H9 (cell line): Measurements from ENCODE around the gene TNIK. TPM values are rescaled to one million over a fixed set of nuclear protein-coding genes. Genes with fewer than 3 reads are reported as not detected.
A peak's percentile ranks its signal among the peaks of the same experiment; 100 is the strongest.

ENCODE experiments used
- DNase-seq: peaks from one replicate; pipeline ENCODE4 v3.0.0-alpha.2; 2017
- H2AFZ ChIP-seq: one replicate; pipeline ENCODE4 v1.6.1; 2013; ENCODE audit warnings: mild to moderate bottlenecking, low read length, control low read depth, moderate library complexity
- H2AK5ac ChIP-seq: 2 replicates; pipeline ENCODE4 v1.6.1; 2013; ENCODE audit warnings: low read length, control low read depth, mixed read lengths; ENCODE audit not compliant: insufficient read length
- H2BK120ac ChIP-seq: one replicate; pipeline ENCODE4 v1.6.1; 2013; ENCODE audit warnings: low read depth, mild to moderate bottlenecking, low read length, control low read depth, inconsistent platforms; ENCODE audit not compliant: poor library complexity, severe bottlenecking
- H2BK12ac ChIP-seq: 2 replicates; pipeline ENCODE4 v1.6.1; 2013; ENCODE audit warnings: low read length, control low read depth, mixed read lengths, low read depth; ENCODE audit not compliant: insufficient read length
- H2BK15ac ChIP-seq: 2 replicates; pipeline ENCODE4 v1.6.1; 2013; ENCODE audit warnings: low read depth, low read length, control low read depth
- H2BK20ac ChIP-seq: one replicate; pipeline ENCODE4 v1.6.1; 2013; ENCODE audit warnings: low read depth, mild to moderate bottlenecking, low read length, control low read depth, inconsistent platforms; ENCODE audit not compliant: poor library complexity, severe bottlenecking
- H2BK5ac ChIP-seq: 2 replicates; pipeline ENCODE4 v1.6.1; 2013; ENCODE audit warnings: low read length, control low read depth, mixed read lengths; ENCODE audit not compliant: insufficient read length
- H3K14ac ChIP-seq: 2 replicates; pipeline ENCODE4 v1.6.1; 2013; ENCODE audit warnings: low read length, control low read depth; ENCODE audit not compliant: insufficient read depth
- H3K18ac ChIP-seq: 2 replicates; pipeline ENCODE4 v1.6.1; 2013; ENCODE audit warnings: low read depth, mild to moderate bottlenecking, mixed read lengths, low read length, control low read depth; ENCODE audit not compliant: insufficient read length
- H3K23ac ChIP-seq: 2 replicates; pipeline ENCODE4 v1.6.1; 2013; ENCODE audit warnings: low read length, control low read depth, mixed read lengths, low read depth; ENCODE audit not compliant: insufficient read length
- H3K23me2 ChIP-seq: 2 replicates; pipeline ENCODE4 v1.6.1; 2013; ENCODE audit warnings: low read depth, mild to moderate bottlenecking, mixed read lengths, low read length, control low read depth; ENCODE audit not compliant: insufficient read length, poor library complexity, severe bottlenecking
- H3K27ac ChIP-seq: 2 replicates; pipeline ENCODE4 v1.5.1; 2013; ENCODE audit warnings: low read length, control low read depth, mixed read lengths, low read depth; ENCODE audit not compliant: insufficient read length
- H3K27me3 ChIP-seq: 2 replicates; pipeline ENCODE4 v1.6.1; 2013; ENCODE audit warnings: low read length, control low read depth, inconsistent platforms; ENCODE audit not compliant: insufficient read depth
- H3K4ac ChIP-seq: 2 replicates; pipeline ENCODE4 v1.6.1; 2013; ENCODE audit warnings: low read depth, mild to moderate bottlenecking, control low read depth, inconsistent platforms, low read length, moderate library complexity
- H3K4me1 ChIP-seq: 2 replicates; pipeline ENCODE4 v1.6.1; 2013; ENCODE audit warnings: low read length, control low read depth, inconsistent platforms; ENCODE audit not compliant: insufficient read depth
- H3K4me2 ChIP-seq: 2 replicates; pipeline ENCODE4 v1.6.1; 2013; ENCODE audit warnings: low read length, control low read depth, mixed read lengths; ENCODE audit not compliant: insufficient read length, insufficient read depth
- H3K56ac ChIP-seq: 2 replicates; pipeline ENCODE4 v1.6.1; 2013; ENCODE audit warnings: low read depth, mild to moderate bottlenecking, mixed read lengths, low read length, control low read depth; ENCODE audit not compliant: insufficient read length
- H3K79me1 ChIP-seq: 2 replicates; pipeline ENCODE4 v1.6.1; 2013; ENCODE audit warnings: low read depth, mild to moderate bottlenecking, moderate library complexity, low read length, control low read depth, inconsistent platforms; ENCODE audit not compliant: insufficient read depth, poor library complexity, severe bottlenecking
- H3K79me2 ChIP-seq: 2 replicates; pipeline ENCODE4 v1.6.1; 2013; ENCODE audit warnings: low read length, control low read depth, inconsistent platforms; ENCODE audit not compliant: insufficient read depth
- H3K9ac ChIP-seq: 2 replicates; pipeline ENCODE4 v1.6.1; 2013; ENCODE audit warnings: low read length, control low read depth, mixed read lengths; ENCODE audit not compliant: insufficient read length; ENCODE audit errors: extremely low read depth
- H3K9me3 ChIP-seq: one replicate; pipeline ENCODE4 v1.6.1; 2013; ENCODE audit warnings: low read depth, low read length, inconsistent platforms; ENCODE audit not compliant: control insufficient read depth
- H3T11ph ChIP-seq: one replicate; pipeline ENCODE4 v1.6.1; 2013; ENCODE audit warnings: mild to moderate bottlenecking, low read length, control low read depth, inconsistent platforms
- H4K20me1 ChIP-seq: one replicate; pipeline ENCODE4 v1.6.1; 2013; ENCODE audit not compliant: control insufficient read depth, insufficient read length, insufficient read depth
- H4K5ac ChIP-seq: 2 replicates; pipeline ENCODE4 v1.6.1; 2013; ENCODE audit warnings: low read depth, mild to moderate bottlenecking, mixed read lengths, low read length, control low read depth; ENCODE audit not compliant: insufficient read length
- H4K8ac ChIP-seq: replicated peaks from 2 replicates; pipeline ENCODE4 v1.6.1; 2013; ENCODE audit warnings: low read length, control low read depth, mixed read lengths, low read depth; ENCODE audit not compliant: insufficient read length
- H4K91ac ChIP-seq: 2 replicates; pipeline ENCODE4 v1.6.1; 2013; ENCODE audit warnings: low read depth, mild to moderate bottlenecking, moderate library complexity, mixed read lengths, low read length, control low read depth; ENCODE audit not compliant: insufficient read length
- H3K27ac Mint-ChIP-seq, 3 experiments: 2 replicates in 2 of 3; 3 replicates in 1 of 3; pipeline ENCODE4 v1.8.0; 2020 to 2021; ENCODE audit warnings: mixed read lengths in 3 of 3, mild to moderate bottlenecking in 1 of 3, moderate library complexity in 1 of 3
- H3K27me3 Mint-ChIP-seq: 2 replicates; pipeline ENCODE4 v1.8.0; 2021; ENCODE audit warnings: low read depth, mild to moderate bottlenecking, moderate library complexity, mixed read lengths
- H3K36me3 Mint-ChIP-seq, 3 experiments: 2 replicates in 2 of 3; 3 replicates in 1 of 3; pipeline ENCODE4 v1.8.0; 2020 to 2021; ENCODE audit warnings: low read depth in 3 of 3, mixed read lengths in 3 of 3; ENCODE audit not compliant: insufficient read depth in 1 of 3
- H3K4me1 Mint-ChIP-seq, 2 experiments: 2 replicates each; pipeline ENCODE4 v1.8.0; 2020; ENCODE audit warnings: mixed read lengths in 2 of 2
- H3K4me3 Mint-ChIP-seq, 2 experiments: 2 replicates in 1 of 2; 3 replicates in 1 of 2; pipeline ENCODE4 v1.8.0; 2020 to 2021; ENCODE audit warnings: mild to moderate bottlenecking in 2 of 2, mixed read lengths in 2 of 2, moderate library complexity in 1 of 2
- H3K9me3 Mint-ChIP-seq, 2 experiments: 2 replicates in 1 of 2; 3 replicates in 1 of 2; pipeline ENCODE4 v1.8.0; 2020; ENCODE audit warnings: mild to moderate bottlenecking in 2 of 2, mixed read lengths in 2 of 2, moderate library complexity in 1 of 2
- CTCF ChIP-seq: fragments of 200-600 bp; sonication (generic); conservative IDR thresholded peaks from 3 replicates; pipeline ENCODE4 v1.8.0; 2021; ENCODE audit warnings: antibody characterized with exemption, mild to moderate bottlenecking
- WGBS: extraction: QIAGEN DNeasy Blood & Tissue Kit; methylation state at CpG from one replicate; pipeline ENCODE4 v1.1.7; 2013; ENCODE audit warnings: missing lambda C conversion rate, low lambda C conversion rate, mixed read lengths; ENCODE audit not compliant: insufficient read length; ENCODE audit errors: extremely low coverage; 5-methylcytosine and 5-hydroxymethylcytosine counted together
- total RNA-seq: library from RNA; stranded (reverse); gene quantifications from 2 replicates; pipeline ENCODE4 v1.2.1, GENCODE V29; 2021

The TNIK gene
- total RNA-seq, 1 experiment from 2014 or later: 15.9 TPM

DNA sequence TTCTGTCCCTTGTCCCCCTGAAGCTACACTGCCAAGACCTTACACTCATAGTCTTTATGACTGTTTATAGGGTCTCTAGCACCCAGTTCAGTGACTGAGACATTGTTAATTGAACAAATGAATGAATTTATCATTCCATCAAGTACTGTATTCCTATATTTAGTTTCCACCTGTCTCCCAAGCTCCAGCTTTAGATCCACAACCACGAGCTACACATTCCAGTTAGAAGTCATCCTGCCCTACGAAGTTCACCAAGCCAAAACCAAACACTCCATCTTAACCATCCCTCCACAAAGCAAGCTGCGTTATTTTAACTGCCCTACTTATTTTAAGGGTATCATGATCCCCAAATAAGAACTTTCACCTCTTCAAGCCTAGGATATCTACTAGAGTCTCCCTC lies 31.3 kb downstream of the TNIK start:
- TF ChIP-seq CTCF: no peak
- peak overlapping the region; percentile 69 for H3K27ac ChIP-seq
- H4K91ac ChIP-seq: no peak overlapping the region
- H3K27me3 ChIP-seq: no peaks in the 10 kb centered on the region
- Mint-ChIP-seq H3K27me3 (no peaks in the 10 kb centered on the region), H3K9me3 (peaks cover 3% of the 10 kb centered on the region in 2 experiments; a peak in 3 of 5 replicates), H3K4me3 (no peak overlapping the region), H3K27ac (no peak overlapping the region), H3K36me3 (peaks cover 0 to 4% (median 3%) of the 10 kb centered on the region in 3 experiments; a peak in 4 of 7 replicates), H3K4me1 (peaks cover 5 to 12% of the 10 kb centered on the region in 2 experiments)
- H3K4me1 ChIP-seq: peaks cover 26% of the 10 kb centered on the region; the same call in 1 of the 2 replicates
- H3K4me2 ChIP-seq: peak overlapping the region; percentile 14
- H3K56ac ChIP-seq: no peak overlapping the region
- no peak overlapping the region for H2BK15ac ChIP-seq
- H2AK5ac ChIP-seq: no peak overlapping the region
- H4K20me1 ChIP-seq: no peaks in the 10 kb centered on the region
- H3K9ac ChIP-seq: no peak overlapping the region
- no peak overlapping the region for H3K14ac ChIP-seq
- no peaks in the 10 kb centered on the region for H3K79me1 ChIP-seq
- DNase-seq: no peak
- no CpG with 5 or more reads among the region's 3 CpGs for WGBS
- H3K9me3 ChIP-seq: no peaks in the 10 kb centered on the region
- no peak overlapping the region for H3T11ph ChIP-seq
- peaks cover 4% of the 10 kb centered on the region for H3K23me2 ChIP-seq
- no peak overlapping the region for H3K18ac ChIP-seq
- H2AFZ ChIP-seq: no peak overlapping the region
- peaks cover 7% of the 10 kb centered on the region; the same call in 1 of the 2 replicates for H3K79me2 ChIP-seq
- no peak overlapping the region for H2BK20ac ChIP-seq
- H2BK5ac ChIP-seq: no peak overlapping the region
- H2BK12ac ChIP-seq: peak overlapping the region; percentile 79
- H3K23ac ChIP-seq: no peak overlapping the region
- no peak overlapping the region for H2BK120ac ChIP-seq
- no peak overlapping the region for H4K5ac ChIP-seq
- H4K8ac ChIP-seq: no peak overlapping the region
- no peak overlapping the region for H3K4ac ChIP-seq
